Left lung (tissue), 10 donors: ENCODE data around the gene LYRM7. TPM values are rescaled to one million over a fixed set of nuclear protein-coding genes. Genes with fewer than 3 reads are reported as not detected.

Experiments
- ATAC-seq: fragments of 200-7000 bp; cut with Tn5 transposase; one replicate; pipeline ENCODE4 v1.9.1; 2020; ENCODE audit warnings: moderate library complexity
- DNase-seq, 4 donors: peaks; one replicate each; pipeline ENCODE4 v3.0.0-alpha.2; 2013 to 2020
- H3K27ac ChIP-seq, 2 donors: fragments of 200-600 bp; sonication (generic) in 1 of 2; one replicate each; pipeline versions ENCODE4 v1.5.0 to v1.8.0; 2020 to 2021
- H3K27me3 ChIP-seq, 2 donors: fragments of 200-600 bp; sonication (generic) in 1 of 2; one replicate each; pipeline versions ENCODE4 v1.5.0 to v1.8.0; 2020 to 2021
- H3K36me3 ChIP-seq, 2 donors: fragments of 200-600 bp; sonication (generic) in 1 of 2; one replicate each; pipeline versions ENCODE4 v1.5.0 to v1.8.0; 2020 to 2021
- H3K4me1 ChIP-seq, 2 donors: fragments of 200-600 bp; one replicate each; pipeline ENCODE4 v1.8.0; 2021
- H3K4me3 ChIP-seq, 2 donors: fragments of 200-600 bp; sonication (generic) in 1 of 2; one replicate each; pipeline versions ENCODE4 v1.5.0 to v1.8.0; 2020 to 2021; ENCODE audit warnings: mild to moderate bottlenecking in 1 of 2
- H3K9me3 ChIP-seq, 2 donors: fragments of 200-600 bp; sonication (generic) in 1 of 2; one replicate each; pipeline versions ENCODE4 v1.5.0 to v1.8.0; 2020 to 2021
- CTCF ChIP-seq, 2 donors: fragments of 200-600 bp; sonication (generic) in 1 of 2; IDR thresholded peaks; one replicate each; pipeline versions ENCODE4 v1.5.0 to v1.8.0; 2021; ENCODE audit warnings: antibody characterized with exemption in 2 of 2
- intact Hi-C, 2 donors: fragments of 100-400 bp; cut with DNase I; formaldehyde crosslinking; loops; one replicate each; pipeline versions ENCODE4 v1.11.2 to v1.14.2; 2022
- polyA plus RNA-seq, 6 donors: library from polyadenylated mRNA; unstranded; fragments of 120-200 nt; gene quantifications; one replicate each; pipeline ENCODE4 v1.2.1, GENCODE V29; 2013; ENCODE audit not compliant: insufficient read length in 6 of 6
- total RNA-seq, 2 donors: library from RNA; stranded (reverse); fragmentation: NEBNext Ultra II Directional; extraction: Animal tissue kit (Norgen Biotek cat#: 25700); gene quantifications; one replicate each; pipeline ENCODE4 v1.2.1, GENCODE V29; 2021
- donor health status: DM: no; HTN: yes; CAD: no.
- donor health status: DM: no; HTN: no; CAD: no.

Gene LYRM7
- total and polyA plus RNA-seq, 8 donors: 6.7 to 17.5 (median 13.3) TPM

GRCh38 chr5:131209506-131210150 is 38.9 kb downstream of the LYRM7 start:
- H3K27ac ChIP-seq: peak overlapping the region in 1 of 2 donors; percentile 25
- H3K9me3 ChIP-seq: no peaks in the 10 kb centered on the region
- no peaks in the 10 kb centered on the region for H3K27me3 ChIP-seq
- ATAC-seq (peak; percentile 70), DNase-seq (peak in 1 of 4 donors; percentile 41)
- no peaks in the 10 kb centered on the region for H3K36me3 ChIP-seq
- peaks cover 3 to 27% of the 10 kb centered on the region in 2 donors for H3K4me1 ChIP-seq
- no peak overlapping the region for H3K4me3 ChIP-seq
- intact Hi-C loops: no loop called here
- no peak for TF ChIP-seq CTCF (IDR thresholded peaks at IDR 0.05)

- no peak for ATAC-seq
- peaks cover 3 to 27% of the 10 kb centered on the region in 2 donors for H3K4me1 ChIP-seq
- H3K36me3 ChIP-seq: no peaks in the 10 kb centered on the region
- intact Hi-C loops: no loop called here
- peak overlapping the region in 1 of 2 donors; percentile 25 for H3K27ac ChIP-seq
- no peaks in the 10 kb centered on the region for H3K27me3 ChIP-seq
- no peak for TF ChIP-seq CTCF (IDR thresholded peaks at IDR 0.05)
- H3K4me3 ChIP-seq: no peak overlapping the region
- no peak for DNase-seq
- H3K9me3 ChIP-seq: no peaks in the 10 kb centered on the region
Measured at GRCh38 chr5:131210151-131210510, 39.4 kb downstream of the LYRM7 start.

- Histone ChIP-seq H3K27ac (no peak overlapping the region), H3K4me1 (peaks cover 3 to 27% of the 10 kb centered on the region in 2 donors), H3K27me3 (no peaks in the 10 kb centered on the region), H3K4me3 (no peak overlapping the region), H3K9me3 (no peaks in the 10 kb centered on the region), H3K36me3 (no peaks in the 10 kb centered on the region)
- no peak for DNase-seq
- ATAC-seq: no peak
- intact Hi-C loops: no loop called here
- no peak for TF ChIP-seq CTCF (IDR thresholded peaks at IDR 0.05)
Measured at GRCh38 chr5:131211669-131212068, 40.9 kb downstream of the LYRM7 start.

- H3K4me1 ChIP-seq: peaks cover 3 to 27% of the 10 kb centered on the region in 2 donors
- ATAC-seq (no peak), DNase-seq (no peak)
- H3K9me3 ChIP-seq: no peaks in the 10 kb centered on the region
- TF ChIP-seq CTCF (IDR thresholded peaks at IDR 0.05): no peak
- H3K36me3 ChIP-seq: no peaks in the 10 kb centered on the region
- no peaks in the 10 kb centered on the region for H3K27me3 ChIP-seq
- H3K4me3 ChIP-seq: no peak overlapping the region
- H3K27ac ChIP-seq: no peak overlapping the region
- intact Hi-C loops: no loop called here
Measured at GRCh38 chr5:131212471-131213021, 41.8 kb downstream of the LYRM7 start.

GRCh38 chr5:131214609-131215227 is 44.0 kb downstream of the LYRM7 start:
- Histone ChIP-seq H3K36me3 (no peaks in the 10 kb centered on the region), H3K4me3 (no peak overlapping the region), H3K27ac (no peak overlapping the region), H3K27me3 (no peaks in the 10 kb centered on the region), H3K4me1 (peaks cover 3 to 17% of the 10 kb centered on the region in 2 donors), H3K9me3 (no peaks in the 10 kb centered on the region)
- intact Hi-C loops: no loop called here
- no peak for TF ChIP-seq CTCF (IDR thresholded peaks at IDR 0.05)
- DNase-seq (no peak), ATAC-seq (no peak)
